H9 (cell line): ENCODE data around the gene MAD1L1. TPM values are rescaled to one million over a fixed set of nuclear protein-coding genes. Genes with fewer than 3 reads are reported as not detected.

Experiments
- DNase-seq: peaks from one replicate; pipeline ENCODE4 v3.0.0-alpha.2; 2017
- H2AFZ ChIP-seq: one replicate; pipeline ENCODE4 v1.6.1; 2013; ENCODE audit warnings: mild to moderate bottlenecking, low read length, control low read depth, moderate library complexity
- H2AK5ac ChIP-seq: 2 replicates; pipeline ENCODE4 v1.6.1; 2013; ENCODE audit warnings: low read length, control low read depth, mixed read lengths; ENCODE audit not compliant: insufficient read length
- H2BK120ac ChIP-seq: one replicate; pipeline ENCODE4 v1.6.1; 2013; ENCODE audit warnings: low read depth, mild to moderate bottlenecking, low read length, control low read depth, inconsistent platforms; ENCODE audit not compliant: poor library complexity, severe bottlenecking
- H2BK12ac ChIP-seq: 2 replicates; pipeline ENCODE4 v1.6.1; 2013; ENCODE audit warnings: low read length, control low read depth, mixed read lengths, low read depth; ENCODE audit not compliant: insufficient read length
- H2BK15ac ChIP-seq: 2 replicates; pipeline ENCODE4 v1.6.1; 2013; ENCODE audit warnings: low read depth, low read length, control low read depth
- H2BK20ac ChIP-seq: one replicate; pipeline ENCODE4 v1.6.1; 2013; ENCODE audit warnings: low read depth, mild to moderate bottlenecking, low read length, control low read depth, inconsistent platforms; ENCODE audit not compliant: poor library complexity, severe bottlenecking
- H2BK5ac ChIP-seq: 2 replicates; pipeline ENCODE4 v1.6.1; 2013; ENCODE audit warnings: low read length, control low read depth, mixed read lengths; ENCODE audit not compliant: insufficient read length
- H3K14ac ChIP-seq: 2 replicates; pipeline ENCODE4 v1.6.1; 2013; ENCODE audit warnings: low read length, control low read depth; ENCODE audit not compliant: insufficient read depth
- H3K18ac ChIP-seq: 2 replicates; pipeline ENCODE4 v1.6.1; 2013; ENCODE audit warnings: low read depth, mild to moderate bottlenecking, mixed read lengths, low read length, control low read depth; ENCODE audit not compliant: insufficient read length
- H3K23ac ChIP-seq: 2 replicates; pipeline ENCODE4 v1.6.1; 2013; ENCODE audit warnings: low read length, control low read depth, mixed read lengths, low read depth; ENCODE audit not compliant: insufficient read length
- H3K23me2 ChIP-seq: 2 replicates; pipeline ENCODE4 v1.6.1; 2013; ENCODE audit warnings: low read depth, mild to moderate bottlenecking, mixed read lengths, low read length, control low read depth; ENCODE audit not compliant: insufficient read length, poor library complexity, severe bottlenecking
- H3K27ac ChIP-seq: 2 replicates; pipeline ENCODE4 v1.5.1; 2013; ENCODE audit warnings: low read length, control low read depth, mixed read lengths, low read depth; ENCODE audit not compliant: insufficient read length
- H3K27me3 ChIP-seq: 2 replicates; pipeline ENCODE4 v1.6.1; 2013; ENCODE audit warnings: low read length, control low read depth, inconsistent platforms; ENCODE audit not compliant: insufficient read depth
- H3K4ac ChIP-seq: 2 replicates; pipeline ENCODE4 v1.6.1; 2013; ENCODE audit warnings: low read depth, mild to moderate bottlenecking, control low read depth, inconsistent platforms, low read length, moderate library complexity
- H3K4me1 ChIP-seq: 2 replicates; pipeline ENCODE4 v1.6.1; 2013; ENCODE audit warnings: low read length, control low read depth, inconsistent platforms; ENCODE audit not compliant: insufficient read depth
- H3K4me2 ChIP-seq: 2 replicates; pipeline ENCODE4 v1.6.1; 2013; ENCODE audit warnings: low read length, control low read depth, mixed read lengths; ENCODE audit not compliant: insufficient read length, insufficient read depth
- H3K56ac ChIP-seq: 2 replicates; pipeline ENCODE4 v1.6.1; 2013; ENCODE audit warnings: low read depth, mild to moderate bottlenecking, mixed read lengths, low read length, control low read depth; ENCODE audit not compliant: insufficient read length
- H3K79me1 ChIP-seq: 2 replicates; pipeline ENCODE4 v1.6.1; 2013; ENCODE audit warnings: low read depth, mild to moderate bottlenecking, moderate library complexity, low read length, control low read depth, inconsistent platforms; ENCODE audit not compliant: insufficient read depth, poor library complexity, severe bottlenecking
- H3K79me2 ChIP-seq: 2 replicates; pipeline ENCODE4 v1.6.1; 2013; ENCODE audit warnings: low read length, control low read depth, inconsistent platforms; ENCODE audit not compliant: insufficient read depth
- H3K9ac ChIP-seq: 2 replicates; pipeline ENCODE4 v1.6.1; 2013; ENCODE audit warnings: low read length, control low read depth, mixed read lengths; ENCODE audit not compliant: insufficient read length; ENCODE audit errors: extremely low read depth
- H3K9me3 ChIP-seq: one replicate; pipeline ENCODE4 v1.6.1; 2013; ENCODE audit warnings: low read depth, low read length, inconsistent platforms; ENCODE audit not compliant: control insufficient read depth
- H3T11ph ChIP-seq: one replicate; pipeline ENCODE4 v1.6.1; 2013; ENCODE audit warnings: mild to moderate bottlenecking, low read length, control low read depth, inconsistent platforms
- H4K20me1 ChIP-seq: one replicate; pipeline ENCODE4 v1.6.1; 2013; ENCODE audit not compliant: control insufficient read depth, insufficient read length, insufficient read depth
- H4K5ac ChIP-seq: 2 replicates; pipeline ENCODE4 v1.6.1; 2013; ENCODE audit warnings: low read depth, mild to moderate bottlenecking, mixed read lengths, low read length, control low read depth; ENCODE audit not compliant: insufficient read length
- H4K8ac ChIP-seq: replicated peaks from 2 replicates; pipeline ENCODE4 v1.6.1; 2013; ENCODE audit warnings: low read length, control low read depth, mixed read lengths, low read depth; ENCODE audit not compliant: insufficient read length
- H4K91ac ChIP-seq: 2 replicates; pipeline ENCODE4 v1.6.1; 2013; ENCODE audit warnings: low read depth, mild to moderate bottlenecking, moderate library complexity, mixed read lengths, low read length, control low read depth; ENCODE audit not compliant: insufficient read length
- H3K27ac Mint-ChIP-seq, 3 experiments: 2 replicates in 2 of 3; 3 replicates in 1 of 3; pipeline ENCODE4 v1.8.0; 2020 to 2021; ENCODE audit warnings: mixed read lengths in 3 of 3, mild to moderate bottlenecking in 1 of 3, moderate library complexity in 1 of 3
- H3K27me3 Mint-ChIP-seq: 2 replicates; pipeline ENCODE4 v1.8.0; 2021; ENCODE audit warnings: low read depth, mild to moderate bottlenecking, moderate library complexity, mixed read lengths
- H3K36me3 Mint-ChIP-seq, 3 experiments: 2 replicates in 2 of 3; 3 replicates in 1 of 3; pipeline ENCODE4 v1.8.0; 2020 to 2021; ENCODE audit warnings: low read depth in 3 of 3, mixed read lengths in 3 of 3; ENCODE audit not compliant: insufficient read depth in 1 of 3
- H3K4me1 Mint-ChIP-seq, 2 experiments: 2 replicates each; pipeline ENCODE4 v1.8.0; 2020; ENCODE audit warnings: mixed read lengths in 2 of 2
- H3K4me3 Mint-ChIP-seq, 2 experiments: 2 replicates in 1 of 2; 3 replicates in 1 of 2; pipeline ENCODE4 v1.8.0; 2020 to 2021; ENCODE audit warnings: mild to moderate bottlenecking in 2 of 2, mixed read lengths in 2 of 2, moderate library complexity in 1 of 2
- H3K9me3 Mint-ChIP-seq, 2 experiments: 2 replicates in 1 of 2; 3 replicates in 1 of 2; pipeline ENCODE4 v1.8.0; 2020; ENCODE audit warnings: mild to moderate bottlenecking in 2 of 2, mixed read lengths in 2 of 2, moderate library complexity in 1 of 2
- WGBS: extraction: QIAGEN DNeasy Blood & Tissue Kit; methylation state at CpG from one replicate; pipeline ENCODE4 v1.1.7; 2013; ENCODE audit warnings: missing lambda C conversion rate, low lambda C conversion rate, mixed read lengths; ENCODE audit not compliant: insufficient read length; ENCODE audit errors: extremely low coverage; 5-methylcytosine and 5-hydroxymethylcytosine counted together
- total RNA-seq: library from RNA; stranded (reverse); gene quantifications from 2 replicates; pipeline ENCODE4 v1.2.1, GENCODE V29; 2021
- TF ChIP-seq, protein P1 (sequence below): fragments of 200-600 bp; sonication (generic); conservative IDR thresholded peaks from 3 replicates; pipeline ENCODE4 v1.8.0; 2021; ENCODE audit warnings: antibody characterized with exemption, mild to moderate bottlenecking

MAD1L1 gene
- total RNA-seq, 1 experiment from 2014 or later, result 39.0 TPM

DNA sequence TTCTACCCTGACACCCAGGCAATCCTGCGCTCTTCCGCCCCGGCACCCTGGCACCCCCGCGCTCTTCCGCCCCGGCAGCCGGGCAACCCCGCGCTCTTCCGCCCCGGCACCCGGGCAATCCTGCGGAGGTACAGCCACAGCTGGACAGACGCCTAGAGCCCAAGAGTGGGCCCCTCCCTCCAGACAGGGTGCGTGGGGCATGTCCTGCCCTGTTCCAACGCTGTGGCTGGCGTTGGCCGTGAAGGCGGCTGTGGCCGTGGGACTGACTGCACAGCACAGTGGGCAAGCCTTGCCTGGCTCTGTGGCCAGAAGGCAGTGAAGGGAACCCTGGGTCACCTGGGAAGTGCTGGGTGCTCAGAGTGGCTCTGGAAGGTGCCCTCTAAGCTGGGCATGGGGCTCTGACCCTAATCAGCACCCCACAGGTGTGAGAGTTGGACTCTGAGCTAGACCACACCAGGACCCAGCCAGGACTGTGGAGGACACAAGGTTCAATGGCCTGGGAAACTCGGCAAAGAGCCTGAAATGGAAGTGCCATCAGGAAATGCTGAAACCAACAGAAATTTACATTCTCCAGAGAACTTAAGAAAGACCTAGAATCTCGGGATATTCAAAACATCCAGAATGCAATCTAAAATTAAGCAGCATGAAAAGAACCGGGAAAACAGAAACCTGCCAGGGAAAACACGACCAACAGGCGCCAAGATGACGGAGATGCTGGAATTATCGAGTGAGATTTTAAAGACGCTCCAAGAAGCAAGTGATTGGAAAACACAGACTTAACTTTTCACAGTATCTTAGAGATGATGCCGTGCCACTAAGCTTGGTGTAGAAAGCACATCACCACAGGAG is 309.1 kb downstream of the MAD1L1 start:
- Histone ChIP-seq H2BK12ac (no peak overlapping the region), H3K4me2 (no peak overlapping the region), H3K56ac (no peak overlapping the region), H2BK5ac (no peak overlapping the region), H3T11ph (no peak overlapping the region), H2BK20ac (no peak overlapping the region), H3K79me1 (no peaks in the 10 kb centered on the region), H3K27ac (no peak overlapping the region), H3K23ac (no peak overlapping the region), H2BK120ac (no peak overlapping the region), H3K4ac (no peak overlapping the region), H4K91ac (no peak overlapping the region), H3K23me2 (no peaks in the 10 kb centered on the region), H2BK15ac (no peak overlapping the region), H3K79me2 (no peaks in the 10 kb centered on the region), H3K14ac (no peak overlapping the region; the same call in 1 of the 2 replicates), H3K27me3 (no peaks in the 10 kb centered on the region), H3K9ac (no peak overlapping the region), H2AFZ (no peak overlapping the region), H4K20me1 (no peaks in the 10 kb centered on the region), H3K18ac (no peak overlapping the region), H4K5ac (no peak overlapping the region), H3K4me1 (no peaks in the 10 kb centered on the region), H2AK5ac (no peak overlapping the region), H4K8ac (no peak overlapping the region), H3K9me3 (no peaks in the 10 kb centered on the region)
- peaks cover 0 to 5% (median 0%) of the 10 kb centered on the region in 3 experiments; a peak in 1 of 7 replicates for H3K36me3 Mint-ChIP-seq
- H3K4me1 Mint-ChIP-seq, result no peaks in the 10 kb centered on the region
- H3K9me3 Mint-ChIP-seq, result no peaks in the 10 kb centered on the region
- no peak overlapping the region for H3K4me3 Mint-ChIP-seq
- DNase-seq, result no peak
- TF ChIP-seq, protein P1, sequence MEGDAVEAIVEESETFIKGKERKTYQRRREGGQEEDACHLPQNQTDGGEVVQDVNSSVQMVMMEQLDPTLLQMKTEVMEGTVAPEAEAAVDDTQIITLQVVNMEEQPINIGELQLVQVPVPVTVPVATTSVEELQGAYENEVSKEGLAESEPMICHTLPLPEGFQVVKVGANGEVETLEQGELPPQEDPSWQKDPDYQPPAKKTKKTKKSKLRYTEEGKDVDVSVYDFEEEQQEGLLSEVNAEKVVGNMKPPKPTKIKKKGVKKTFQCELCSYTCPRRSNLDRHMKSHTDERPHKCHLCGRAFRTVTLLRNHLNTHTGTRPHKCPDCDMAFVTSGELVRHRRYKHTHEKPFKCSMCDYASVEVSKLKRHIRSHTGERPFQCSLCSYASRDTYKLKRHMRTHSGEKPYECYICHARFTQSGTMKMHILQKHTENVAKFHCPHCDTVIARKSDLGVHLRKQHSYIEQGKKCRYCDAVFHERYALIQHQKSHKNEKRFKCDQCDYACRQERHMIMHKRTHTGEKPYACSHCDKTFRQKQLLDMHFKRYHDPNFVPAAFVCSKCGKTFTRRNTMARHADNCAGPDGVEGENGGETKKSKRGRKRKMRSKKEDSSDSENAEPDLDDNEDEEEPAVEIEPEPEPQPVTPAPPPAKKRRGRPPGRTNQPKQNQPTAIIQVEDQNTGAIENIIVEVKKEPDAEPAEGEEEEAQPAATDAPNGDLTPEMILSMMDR, result no peak
- H3K27ac Mint-ChIP-seq, result no peak overlapping the region
- no peaks in the 10 kb centered on the region; the same call in 1 of the 2 replicates for H3K27me3 Mint-ChIP-seq
- no CpG with 5 or more reads among the region's 30 CpGs for WGBS
